ENCODE data around the gene RUNX1.

The RUNX1 gene

GRCh38 chr21:35023396-35024070 lies 25.6 kb downstream of the RUNX1 start:
- Histone ChIP-seq H3K36me3 (ENCODE audit: control insufficient read depth in 5 of 5, insufficient read depth in 5 of 5, low read length in 5 of 5) (no peaks in the 10 kb centered on the region), H3K4me3 (ENCODE audit: low read depth in 1 of 5, low read length in 5 of 5) (no peak overlapping the region), H3K9ac (ENCODE audit: low read length in 5 of 5) (no peak overlapping the region), H3K27me3 (ENCODE audit: control insufficient read depth in 5 of 5, insufficient read depth in 4 of 5, low read length in 5 of 5) (peaks cover 0 to 2% (median 0%) of the 10 kb centered on the region in 5 donors), H3K9me3 (ENCODE audit: control insufficient read depth in 5 of 5, low read length in 5 of 5) (peaks cover 0 to 4% (median 0%) of the 10 kb centered on the region in 5 donors), H3K4me1 (ENCODE audit: control insufficient read depth in 5 of 5, insufficient read depth in 5 of 5, low read length in 5 of 5) (peaks cover 0 to 6% (median 5%) of the 10 kb centered on the region in 5 donors), H3K27ac (ENCODE audit: low read depth, low read length) (no peak overlapping the region)

GRCh38 chr21:35021546-35021945 lies 27.6 kb downstream of the RUNX1 start:
- no peak overlapping the region for H3K27ac ChIP-seq (ENCODE audit: low read depth, low read length)
- no peak overlapping the region for H3K4me3 ChIP-seq (ENCODE audit: low read depth in 1 of 5, low read length in 5 of 5)
- H3K36me3 ChIP-seq (ENCODE audit: control insufficient read depth in 5 of 5, insufficient read depth in 5 of 5, low read length in 5 of 5): no peaks in the 10 kb centered on the region
- peaks cover 0 to 2% (median 1%) of the 10 kb centered on the region in 5 donors for H3K4me1 ChIP-seq (ENCODE audit: control insufficient read depth in 5 of 5, insufficient read depth in 5 of 5, low read length in 5 of 5)
- peaks cover 0 to 2% (median 0%) of the 10 kb centered on the region in 5 donors for H3K27me3 ChIP-seq (ENCODE audit: control insufficient read depth in 5 of 5, insufficient read depth in 4 of 5, low read length in 5 of 5)
- peaks cover 0 to 4% (median 0%) of the 10 kb centered on the region in 5 donors for H3K9me3 ChIP-seq (ENCODE audit: control insufficient read depth in 5 of 5, low read length in 5 of 5)
- no peak overlapping the region for H3K9ac ChIP-seq (ENCODE audit: low read length in 5 of 5)

GRCh38 chr21:35020902-35021301 lies 28.2 kb downstream of the RUNX1 start:
- Histone ChIP-seq H3K4me1 (ENCODE audit: control insufficient read depth in 5 of 5, insufficient read depth in 5 of 5, low read length in 5 of 5) (no peaks in the 10 kb centered on the region), H3K36me3 (ENCODE audit: control insufficient read depth in 5 of 5, insufficient read depth in 5 of 5, low read length in 5 of 5) (no peaks in the 10 kb centered on the region), H3K27me3 (ENCODE audit: control insufficient read depth in 5 of 5, insufficient read depth in 4 of 5, low read length in 5 of 5) (peaks cover 0 to 2% (median 0%) of the 10 kb centered on the region in 5 donors), H3K4me3 (ENCODE audit: low read depth in 1 of 5, low read length in 5 of 5) (no peak overlapping the region), H3K9ac (ENCODE audit: low read length in 5 of 5) (no peak overlapping the region), H3K9me3 (ENCODE audit: control insufficient read depth in 5 of 5, low read length in 5 of 5) (peaks cover 0 to 4% (median 0%) of the 10 kb centered on the region in 5 donors), H3K27ac (ENCODE audit: low read depth, low read length) (no peak overlapping the region)

- Histone ChIP-seq H3K27me3 (ENCODE audit: control insufficient read depth in 5 of 5, insufficient read depth in 4 of 5, low read length in 5 of 5) (no peaks in the 10 kb centered on the region), H3K9ac (ENCODE audit: low read length in 5 of 5) (no peak overlapping the region), H3K4me1 (ENCODE audit: control insufficient read depth in 5 of 5, insufficient read depth in 5 of 5, low read length in 5 of 5) (no peaks in the 10 kb centered on the region), H3K36me3 (ENCODE audit: control insufficient read depth in 5 of 5, insufficient read depth in 5 of 5, low read length in 5 of 5) (no peaks in the 10 kb centered on the region), H3K4me3 (ENCODE audit: low read depth in 1 of 5, low read length in 5 of 5) (no peak overlapping the region), H3K27ac (ENCODE audit: low read depth, low read length) (no peak overlapping the region), H3K9me3 (ENCODE audit: control insufficient read depth in 5 of 5, low read length in 5 of 5) (peaks cover 0 to 4% (median 0%) of the 10 kb centered on the region in 5 donors)
Measured at GRCh38 chr21:35020436-35020835, 28.7 kb downstream of the RUNX1 start.

GRCh38 chr21:35019631-35020032 lies 29.5 kb downstream of the RUNX1 start:
- Histone ChIP-seq H3K9me3 (ENCODE audit: control insufficient read depth in 5 of 5, low read length in 5 of 5) (peaks cover 0 to 4% (median 0%) of the 10 kb centered on the region in 5 donors), H3K4me3 (ENCODE audit: low read depth in 1 of 5, low read length in 5 of 5) (no peak overlapping the region), H3K36me3 (ENCODE audit: control insufficient read depth in 5 of 5, insufficient read depth in 5 of 5, low read length in 5 of 5) (no peaks in the 10 kb centered on the region), H3K27me3 (ENCODE audit: control insufficient read depth in 5 of 5, insufficient read depth in 4 of 5, low read length in 5 of 5) (no peaks in the 10 kb centered on the region), H3K27ac (ENCODE audit: low read depth, low read length) (no peak overlapping the region), H3K9ac (ENCODE audit: low read length in 5 of 5) (no peak overlapping the region), H3K4me1 (ENCODE audit: control insufficient read depth in 5 of 5, insufficient read depth in 5 of 5, low read length in 5 of 5) (no peaks in the 10 kb centered on the region)

- Histone ChIP-seq H3K9ac (ENCODE audit: low read length in 5 of 5) (no peak overlapping the region), H3K27me3 (ENCODE audit: control insufficient read depth in 5 of 5, insufficient read depth in 4 of 5, low read length in 5 of 5) (peaks cover 0 to 2% (median 0%) of the 10 kb centered on the region in 5 donors), H3K27ac (ENCODE audit: low read depth, low read length) (no peak overlapping the region), H3K36me3 (ENCODE audit: control insufficient read depth in 5 of 5, insufficient read depth in 5 of 5, low read length in 5 of 5) (no peaks in the 10 kb centered on the region), H3K4me1 (ENCODE audit: control insufficient read depth in 5 of 5, insufficient read depth in 5 of 5, low read length in 5 of 5) (no peaks in the 10 kb centered on the region), H3K4me3 (ENCODE audit: low read depth in 1 of 5, low read length in 5 of 5) (no peak overlapping the region), H3K9me3 (ENCODE audit: control insufficient read depth in 5 of 5, low read length in 5 of 5) (no peaks in the 10 kb centered on the region)
Measured at GRCh38 chr21:35017256-35017655, 31.8 kb downstream of the RUNX1 start.

- H3K36me3 ChIP-seq (ENCODE audit: control insufficient read depth in 5 of 5, insufficient read depth in 5 of 5, low read length in 5 of 5): no peaks in the 10 kb centered on the region
- no peak overlapping the region for H3K27ac ChIP-seq (ENCODE audit: low read depth, low read length)
- H3K9me3 ChIP-seq (ENCODE audit: control insufficient read depth in 5 of 5, low read length in 5 of 5): no peaks in the 10 kb centered on the region
- H3K27me3 ChIP-seq (ENCODE audit: control insufficient read depth in 5 of 5, insufficient read depth in 4 of 5, low read length in 5 of 5): peaks cover 0 to 2% (median 0%) of the 10 kb centered on the region in 5 donors
- no peak overlapping the region for H3K4me3 ChIP-seq (ENCODE audit: low read depth in 1 of 5, low read length in 5 of 5)
- no peaks in the 10 kb centered on the region for H3K4me1 ChIP-seq (ENCODE audit: control insufficient read depth in 5 of 5, insufficient read depth in 5 of 5, low read length in 5 of 5)
- H3K9ac ChIP-seq (ENCODE audit: low read length in 5 of 5): no peak overlapping the region
Measured at GRCh38 chr21:35016517-35017188, 32.4 kb downstream of the RUNX1 start.

GRCh38 chr21:35016071-35016470 lies 33.0 kb downstream of the RUNX1 start:
- Histone ChIP-seq H3K27me3 (ENCODE audit: control insufficient read depth in 5 of 5, insufficient read depth in 4 of 5, low read length in 5 of 5) (peaks cover 0 to 2% (median 0%) of the 10 kb centered on the region in 5 donors), H3K9me3 (ENCODE audit: control insufficient read depth in 5 of 5, low read length in 5 of 5) (no peaks in the 10 kb centered on the region), H3K27ac (ENCODE audit: low read depth, low read length) (no peak overlapping the region), H3K4me1 (ENCODE audit: control insufficient read depth in 5 of 5, insufficient read depth in 5 of 5, low read length in 5 of 5) (no peaks in the 10 kb centered on the region), H3K36me3 (ENCODE audit: control insufficient read depth in 5 of 5, insufficient read depth in 5 of 5, low read length in 5 of 5) (no peaks in the 10 kb centered on the region), H3K4me3 (ENCODE audit: low read depth in 1 of 5, low read length in 5 of 5) (no peak overlapping the region), H3K9ac (ENCODE audit: low read length in 5 of 5) (no peak overlapping the region)

- H3K9ac ChIP-seq (ENCODE audit: low read length in 5 of 5): no peak overlapping the region
- H3K27me3 ChIP-seq (ENCODE audit: control insufficient read depth in 5 of 5, insufficient read depth in 4 of 5, low read length in 5 of 5): peaks cover 0 to 2% (median 0%) of the 10 kb centered on the region in 5 donors
- H3K4me1 ChIP-seq (ENCODE audit: control insufficient read depth in 5 of 5, insufficient read depth in 5 of 5, low read length in 5 of 5): no peaks in the 10 kb centered on the region
- H3K4me3 ChIP-seq (ENCODE audit: low read depth in 1 of 5, low read length in 5 of 5): no peak overlapping the region
- H3K27ac ChIP-seq (ENCODE audit: low read depth, low read length): no peak overlapping the region
- no peaks in the 10 kb centered on the region for H3K36me3 ChIP-seq (ENCODE audit: control insufficient read depth in 5 of 5, insufficient read depth in 5 of 5, low read length in 5 of 5)
- no peaks in the 10 kb centered on the region for H3K9me3 ChIP-seq (ENCODE audit: control insufficient read depth in 5 of 5, low read length in 5 of 5)
Measured at GRCh38 chr21:35015435-35016024, 33.6 kb downstream of the RUNX1 start.

All from subcutaneous abdominal adipose tissue (tissue), 5 donors.